Activated T-cell treated with anti-CD3 and anti-CD28 coated beads, Interleukin-2, amount 50 U/mL, for 1 hour (primary cell): ENCODE data around the gene LAMB1.

Experiments
- DNase-seq: peaks from one replicate; pipeline ENCODE4 v3.0.0-alpha.2; 2020

Gene LAMB1

GRCh38 chr7:107998150-107998549 is 4.8 kb downstream of the LAMB1 start:
- no peak for DNase-seq

DNA sequence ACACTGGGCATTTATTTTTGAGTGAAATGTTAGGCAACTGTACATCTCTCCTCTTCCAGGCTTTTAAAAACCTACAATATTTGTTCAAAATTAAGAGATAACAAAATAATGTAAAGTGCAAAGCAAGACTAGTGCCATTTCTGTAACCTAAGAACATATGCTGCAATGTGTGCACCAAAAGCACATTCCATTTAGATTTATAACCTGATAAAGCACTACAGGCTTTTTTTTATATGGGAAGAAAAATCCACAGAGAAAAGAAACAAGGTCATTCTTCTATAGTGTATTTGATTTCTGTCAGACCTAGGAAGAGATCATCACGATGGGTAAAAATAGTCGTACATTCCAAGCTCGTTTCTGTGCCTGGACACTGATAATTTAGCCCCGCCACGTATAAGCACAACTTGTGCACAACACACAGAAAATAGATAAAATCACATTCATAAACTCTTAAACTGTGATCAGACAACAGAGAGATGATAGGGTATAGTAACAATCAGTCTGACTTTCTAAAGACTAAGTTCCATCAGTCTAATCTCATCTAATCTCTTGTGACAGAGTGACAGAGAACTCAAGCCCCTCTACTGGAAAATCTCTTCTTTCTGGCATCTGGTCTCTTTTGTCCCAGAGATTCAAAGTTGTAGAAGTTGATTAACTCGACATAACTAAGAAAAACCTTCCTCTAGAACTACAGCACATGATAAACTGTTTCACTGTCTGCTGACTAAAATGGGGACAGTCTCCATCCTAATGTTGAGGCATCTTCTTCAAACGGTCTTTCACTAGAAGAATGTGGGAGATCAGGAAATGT is 6.7 kb downstream of the LAMB1 start:
- no peak for DNase-seq

- no peak for DNase-seq
These were observed 7.5 kb downstream of the LAMB1 start for GRCh38 chr7:107995184-107996071.

- no peak for DNase-seq
These were observed 8.4 kb downstream of the LAMB1 start for GRCh38 chr7:107994421-107995030.

DNA sequence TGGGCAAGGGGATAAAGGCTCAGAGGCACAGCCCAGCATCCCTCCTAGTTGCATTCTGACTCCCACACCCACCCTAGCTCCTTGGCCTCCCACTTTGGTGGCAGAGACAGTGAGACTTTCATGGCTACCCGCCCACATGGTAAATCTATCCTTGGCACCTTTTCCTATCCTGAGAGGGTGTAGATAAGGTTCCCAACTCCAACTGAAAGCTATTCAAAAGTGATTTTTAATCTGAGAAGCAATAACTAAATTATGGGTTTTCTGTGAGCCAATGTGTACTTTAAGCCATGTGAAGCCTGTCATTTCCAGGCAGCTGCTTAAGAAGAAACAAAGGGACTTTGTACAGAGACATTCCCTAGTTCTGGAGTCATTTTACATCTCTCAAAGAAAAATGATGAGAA is 9.1 kb downstream of the LAMB1 start:
- DNase-seq = no peak

DNA sequence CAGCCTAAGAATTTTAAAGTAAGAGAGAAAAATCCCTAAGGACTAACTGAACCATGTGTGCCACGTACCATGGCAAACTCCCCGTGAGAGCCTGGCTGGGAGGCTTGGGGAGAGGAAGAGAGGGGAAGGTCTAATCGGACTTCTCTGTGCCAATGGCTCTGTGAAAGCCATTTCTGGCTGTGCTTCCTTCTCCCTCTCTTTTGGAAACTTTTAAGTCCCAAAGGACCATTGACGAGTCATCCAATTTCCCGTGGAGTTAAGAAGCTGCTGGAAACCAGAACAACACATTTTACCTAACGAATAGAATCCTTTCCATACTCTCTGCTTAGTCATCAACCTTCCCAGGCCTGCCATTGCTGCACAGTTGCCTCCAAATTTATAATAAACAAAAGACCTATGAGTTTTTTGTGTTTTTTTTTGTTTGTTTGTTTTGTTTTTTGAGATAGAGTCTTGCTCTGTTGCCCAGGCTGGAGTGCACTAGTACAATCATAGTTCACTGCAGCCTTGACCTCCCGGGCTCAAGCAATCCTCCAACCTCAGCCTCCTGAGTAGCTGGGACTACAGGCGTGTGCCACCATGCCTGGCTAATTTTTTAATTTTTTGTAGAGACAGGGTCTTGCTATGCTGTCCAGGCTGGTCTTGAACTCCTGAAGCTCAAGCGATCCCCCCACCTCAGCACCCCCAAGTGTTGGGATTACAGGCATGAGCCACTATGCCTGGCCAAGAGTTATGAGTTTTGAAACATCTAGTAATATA is 13.2 kb downstream of the LAMB1 start:
- no peak for DNase-seq

- no peak for DNase-seq
These were observed 20.0 kb downstream of the LAMB1 start for GRCh38 chr7:107982918-107983389.

DNA sequence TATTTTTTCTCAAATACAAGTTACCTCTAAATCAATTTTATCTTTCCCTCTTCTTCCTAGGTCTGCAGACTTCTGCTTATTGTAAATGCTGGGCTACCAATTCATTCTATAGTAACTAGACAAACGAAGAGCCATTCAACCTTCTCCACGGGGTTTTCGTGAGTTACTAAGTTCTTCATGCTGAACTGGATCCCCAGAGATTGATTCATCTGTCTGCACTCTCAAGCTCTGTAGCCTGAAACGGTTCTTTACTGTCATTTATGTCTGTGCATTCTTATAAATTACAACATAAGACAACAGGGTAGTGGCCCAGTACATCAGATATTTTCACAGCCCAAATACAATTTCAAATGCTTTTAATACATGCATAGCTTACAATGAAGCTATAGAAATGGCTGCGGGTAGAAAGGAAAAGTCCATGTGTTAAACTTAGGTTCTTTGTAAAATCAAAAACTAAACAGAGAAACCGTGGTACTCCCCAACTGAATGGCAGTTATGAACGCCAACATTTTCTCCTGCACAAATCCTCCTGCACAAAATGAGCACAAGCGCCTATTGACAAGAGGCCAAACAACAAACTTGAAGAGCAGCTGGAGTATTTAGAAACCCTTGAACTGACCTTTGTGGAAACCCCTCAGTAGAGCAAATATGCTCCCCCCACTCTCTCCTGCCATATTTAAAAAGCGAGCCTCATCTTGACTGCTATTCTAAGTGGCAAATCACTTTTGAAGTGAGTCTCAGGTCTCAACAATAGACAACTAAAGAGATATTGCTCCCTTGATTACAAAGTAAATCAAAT is 20.7 kb downstream of the LAMB1 start:
- no peak for DNase-seq

GRCh38 chr7:107981466-107981865 is 21.5 kb downstream of the LAMB1 start:
- no peak for DNase-seq

DNA sequence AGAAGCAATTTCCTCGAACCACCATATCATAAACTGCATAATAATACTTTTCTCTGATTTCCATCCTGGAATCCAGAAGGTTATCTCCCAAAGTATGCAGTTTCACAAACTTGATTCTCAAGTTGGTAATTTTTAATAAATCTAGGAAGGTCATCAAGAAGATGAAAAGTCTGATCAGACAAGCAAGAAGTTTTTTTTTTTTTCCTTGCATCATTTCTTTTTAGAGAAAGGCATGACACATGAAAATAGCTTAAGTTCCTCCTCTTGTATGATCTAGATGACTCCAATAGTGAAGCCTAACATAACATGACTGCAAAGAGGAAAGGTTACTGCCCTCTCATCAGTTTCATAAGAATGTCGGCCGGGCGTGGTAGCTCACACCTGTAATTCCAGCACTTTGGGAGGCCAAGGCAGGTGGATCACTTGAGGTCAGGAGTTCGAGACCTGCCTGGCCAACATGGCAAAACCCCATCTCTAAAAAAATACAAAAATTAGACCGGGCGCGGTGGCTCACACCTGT is 22.2 kb downstream of the LAMB1 start:
- no peak for DNase-seq

- no peak for DNase-seq
These were observed 22.8 kb downstream of the LAMB1 start for GRCh38 chr7:107980171-107980570.

- no peak for DNase-seq
These were observed 24.0 kb downstream of the LAMB1 start for GRCh38 chr7:107978815-107979408.

- no peak for DNase-seq
These were observed 25.9 kb downstream of the LAMB1 start for GRCh38 chr7:107977048-107977447.

- DNase-seq = no peak
These were observed 26.3 kb downstream of the LAMB1 start for GRCh38 chr7:107976620-107977019.

DNA sequence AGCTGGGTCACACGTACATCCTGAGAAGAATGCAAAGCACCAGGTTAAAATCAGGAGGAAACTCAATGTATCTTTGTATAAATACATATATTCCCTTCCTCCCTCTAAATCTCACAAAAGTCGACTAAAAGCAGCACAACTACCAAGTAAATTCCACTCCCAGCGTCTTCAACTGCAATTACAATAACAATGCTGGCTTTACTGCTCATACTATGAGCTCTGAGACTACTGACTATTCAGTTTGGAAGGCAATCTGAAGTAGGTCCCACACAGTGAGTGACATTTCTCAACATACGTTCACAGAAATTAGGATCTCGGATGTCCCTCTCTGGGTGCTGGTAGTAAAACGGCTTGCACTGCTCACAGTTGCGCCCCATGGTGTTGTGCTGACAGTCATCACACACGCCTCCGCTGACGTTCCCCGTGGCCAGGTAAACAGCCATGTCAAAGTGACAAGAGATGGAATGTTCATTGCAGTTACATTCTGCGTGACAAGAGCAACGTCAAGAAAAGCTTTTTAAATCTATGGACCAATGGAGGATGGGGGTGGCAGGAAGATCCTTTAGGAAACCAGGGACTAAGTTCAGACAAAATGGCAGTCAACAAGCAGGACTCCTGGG is 27.5 kb downstream of the LAMB1 start:
- DNase-seq = no peak

GRCh38 chr7:107973861-107974260 is 29.1 kb downstream of the LAMB1 start:
- DNase-seq = no peak

- no peak for DNase-seq
These were observed 30.0 kb downstream of the LAMB1 start for GRCh38 chr7:107972941-107973376.

- DNase-seq = no peak
These were observed 30.9 kb downstream of the LAMB1 start for GRCh38 chr7:107972075-107972482.

- no peak for DNase-seq
These were observed 31.3 kb downstream of the LAMB1 start for GRCh38 chr7:107971613-107972012.

GRCh38 chr7:107971100-107971499 is 31.9 kb downstream of the LAMB1 start:
- DNase-seq = no peak

GRCh38 chr7:107969856-107970255 is 33.1 kb downstream of the LAMB1 start:
- DNase-seq = no peak
